ENCODE results near the gene MBD5. TPM values are rescaled to one million over a fixed set of nuclear protein-coding genes. Genes with fewer than 3 reads are reported as not detected.

Gene MBD5
- total and polyA plus RNA-seq, 7 donors: 2.3 to 81.1 (median 67.0) TPM

- 60 to 81% methylated on average over 4 of the region's 4 CpGs for WGBS, 2 donors
- Histone ChIP-seq H3K9me3 (no peaks in the 10 kb centered on the region), H3K4me3 (no peak overlapping the region), H3K27me3 (peaks cover 0 to 10% (median 0%) of the 10 kb centered on the region in 3 donors), H3K4me1 (no peaks in the 10 kb centered on the region), H3K36me3 (no peaks in the 10 kb centered on the region), H3K27ac (no peak overlapping the region)
- no peak for DNase-seq
- intact Hi-C loops (cut with DNase I): no loop called here
- TF ChIP-seq, protein P1, sequence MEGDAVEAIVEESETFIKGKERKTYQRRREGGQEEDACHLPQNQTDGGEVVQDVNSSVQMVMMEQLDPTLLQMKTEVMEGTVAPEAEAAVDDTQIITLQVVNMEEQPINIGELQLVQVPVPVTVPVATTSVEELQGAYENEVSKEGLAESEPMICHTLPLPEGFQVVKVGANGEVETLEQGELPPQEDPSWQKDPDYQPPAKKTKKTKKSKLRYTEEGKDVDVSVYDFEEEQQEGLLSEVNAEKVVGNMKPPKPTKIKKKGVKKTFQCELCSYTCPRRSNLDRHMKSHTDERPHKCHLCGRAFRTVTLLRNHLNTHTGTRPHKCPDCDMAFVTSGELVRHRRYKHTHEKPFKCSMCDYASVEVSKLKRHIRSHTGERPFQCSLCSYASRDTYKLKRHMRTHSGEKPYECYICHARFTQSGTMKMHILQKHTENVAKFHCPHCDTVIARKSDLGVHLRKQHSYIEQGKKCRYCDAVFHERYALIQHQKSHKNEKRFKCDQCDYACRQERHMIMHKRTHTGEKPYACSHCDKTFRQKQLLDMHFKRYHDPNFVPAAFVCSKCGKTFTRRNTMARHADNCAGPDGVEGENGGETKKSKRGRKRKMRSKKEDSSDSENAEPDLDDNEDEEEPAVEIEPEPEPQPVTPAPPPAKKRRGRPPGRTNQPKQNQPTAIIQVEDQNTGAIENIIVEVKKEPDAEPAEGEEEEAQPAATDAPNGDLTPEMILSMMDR (IDR thresholded peaks at IDR 0.05): no peak
- no peak for TF ChIP-seq EP300 (IDR thresholded peaks at IDR 0.05)
- no peak for TF ChIP-seq POLR2A (IDR thresholded peaks at IDR 0.05)
- TF ChIP-seq POLR2AphosphoS5 (IDR thresholded peaks at IDR 0.05): no peak
These were observed 509.5 kb downstream of the MBD5 start for GRCh38 chr2:148530350-148530749.

- intact Hi-C loops (cut with DNase I): no loop called here
These were observed 510.3 kb downstream of the MBD5 start for GRCh38 chr2:148531235-148531634.

DNA sequence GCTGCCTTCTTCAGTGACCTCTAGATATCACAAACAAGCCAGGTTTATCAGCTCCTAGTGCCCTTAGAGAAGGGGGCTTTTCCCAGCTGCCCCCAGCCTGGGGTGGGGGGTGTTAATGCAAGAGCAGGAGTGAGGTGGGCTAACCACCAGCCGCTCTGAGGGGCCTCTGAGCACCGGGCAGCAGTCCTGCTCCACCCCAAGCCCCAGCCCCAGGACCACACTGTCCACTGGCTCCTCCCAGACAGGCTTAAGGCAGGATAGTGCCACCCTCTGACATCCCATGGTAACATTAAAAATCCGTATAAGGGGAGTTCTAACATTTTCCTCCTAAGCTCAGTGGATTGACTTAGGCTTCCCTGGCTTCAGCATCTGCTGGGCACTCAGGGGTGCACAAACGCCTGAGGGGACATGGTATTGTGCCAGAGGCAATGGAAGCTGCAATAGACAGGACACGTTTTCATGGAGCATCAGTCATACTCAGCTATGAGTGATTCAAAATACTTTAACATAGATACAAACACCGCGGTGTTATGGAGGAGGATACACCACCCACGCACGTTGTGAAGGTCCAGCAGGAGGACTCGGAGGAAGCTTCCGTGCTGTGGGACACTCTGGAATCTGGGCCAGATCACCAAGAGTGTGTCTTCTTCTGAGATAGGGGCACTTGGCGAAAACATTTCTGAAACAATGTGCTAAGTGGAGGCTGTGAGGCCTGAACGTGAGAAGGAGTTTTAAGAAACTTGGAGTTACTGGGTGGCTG lies 511.0 kb downstream of the MBD5 start:
- WGBS, 2 donors: 88 to 89% methylated on average over 13 of the region's 13 CpGs
- Histone ChIP-seq H3K4me1 (no peaks in the 10 kb centered on the region), H3K4me3 (no peak overlapping the region), H3K27me3 (peaks cover 0 to 13% (median 0%) of the 10 kb centered on the region in 3 donors), H3K27ac (no peak overlapping the region), H3K36me3 (no peaks in the 10 kb centered on the region), H3K9me3 (no peaks in the 10 kb centered on the region)
- intact Hi-C loops (cut with DNase I): no loop called here
- TF ChIP-seq POLR2AphosphoS5 (IDR thresholded peaks at IDR 0.05) (no peak), POLR2A (IDR thresholded peaks at IDR 0.05) (no peak), EP300 (IDR thresholded peaks at IDR 0.05) (no peak)
- TF ChIP-seq, protein P1 (IDR thresholded peaks at IDR 0.05): no peak
- DNase-seq: no peak

More at GRCh38 chr2:148531235-148531634, 510.3 kb downstream of the MBD5 start:
- Histone ChIP-seq H3K9me3 (no peaks in the 10 kb centered on the region), H3K4me3 (no peak overlapping the region), H3K36me3 (no peaks in the 10 kb centered on the region), H3K27me3 (peaks cover 0 to 13% (median 0%) of the 10 kb centered on the region in 3 donors), H3K27ac (no peak overlapping the region), H3K4me1 (no peaks in the 10 kb centered on the region)
- TF ChIP-seq EP300 (IDR thresholded peaks at IDR 0.05) (no peak), POLR2AphosphoS5 (IDR thresholded peaks at IDR 0.05) (no peak), POLR2A (IDR thresholded peaks at IDR 0.05) (no peak)
- TF ChIP-seq, protein P1 (IDR thresholded peaks at IDR 0.05): no peak
- WGBS, 2 donors: 94 to 96% methylated on average over 7 of the region's 7 CpGs
- DNase-seq: no peak

GRCh38 chr2:148533004-148533403 lies 512.1 kb downstream of the MBD5 start:
- H3K27me3 ChIP-seq: peaks cover 0 to 13% (median 0%) of the 10 kb centered on the region in 3 donors
- H3K4me1 ChIP-seq: no peaks in the 10 kb centered on the region
- H3K36me3 ChIP-seq: no peaks in the 10 kb centered on the region
- intact Hi-C loops (cut with DNase I): no loop called here
- no peak for DNase-seq
- H3K4me3 ChIP-seq: no peak overlapping the region
- TF ChIP-seq, protein P1 (IDR thresholded peaks at IDR 0.05): no peak
- TF ChIP-seq POLR2A (IDR thresholded peaks at IDR 0.05) (no peak), POLR2AphosphoS5 (IDR thresholded peaks at IDR 0.05) (no peak), EP300 (IDR thresholded peaks at IDR 0.05) (no peak)
- no peaks in the 10 kb centered on the region for H3K9me3 ChIP-seq
- no peak overlapping the region for H3K27ac ChIP-seq
- WGBS, 2 donors: 89 to 93% methylated on average over 8 of the region's 8 CpGs
